Measurements from ENCODE around the gene TM9SF1. TPM values are rescaled to one million over a fixed set of nuclear protein-coding genes. Genes with fewer than 3 reads are reported as not detected.
A peak's percentile ranks its signal among the peaks of the same experiment; 100 is the strongest.
"Not testable (repeated sequence)": the region's sequence is repeated elsewhere in the genome, so short reads cannot be mapped to it uniquely, and the experiment has no call there.

Gene TM9SF1
- total RNA-seq, 1 donor from 2014 or later = 24.5 TPM

DNA sequence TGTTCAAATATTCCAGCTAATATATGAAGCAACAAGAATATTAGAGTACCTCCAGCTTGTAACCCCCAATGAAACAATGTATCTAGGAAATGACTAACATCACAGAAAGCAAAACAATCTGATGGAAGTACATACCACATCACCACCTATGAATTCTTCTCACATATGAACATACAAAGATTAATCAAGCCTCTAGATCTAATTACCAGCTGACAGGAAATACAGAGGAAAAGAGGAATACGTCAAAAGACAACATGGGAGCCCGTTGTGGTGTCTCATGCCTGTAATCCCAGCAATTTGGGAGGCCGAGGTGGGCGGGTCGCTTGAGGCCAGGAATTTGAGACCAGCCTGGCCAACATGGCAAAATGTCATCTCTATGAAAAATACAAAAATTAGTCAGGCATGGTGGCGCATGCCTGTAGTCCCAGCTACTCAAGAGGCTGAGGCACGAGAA lies 29.4 kb upstream of the TM9SF1 start:
- TF ChIP-seq, protein P1, sequence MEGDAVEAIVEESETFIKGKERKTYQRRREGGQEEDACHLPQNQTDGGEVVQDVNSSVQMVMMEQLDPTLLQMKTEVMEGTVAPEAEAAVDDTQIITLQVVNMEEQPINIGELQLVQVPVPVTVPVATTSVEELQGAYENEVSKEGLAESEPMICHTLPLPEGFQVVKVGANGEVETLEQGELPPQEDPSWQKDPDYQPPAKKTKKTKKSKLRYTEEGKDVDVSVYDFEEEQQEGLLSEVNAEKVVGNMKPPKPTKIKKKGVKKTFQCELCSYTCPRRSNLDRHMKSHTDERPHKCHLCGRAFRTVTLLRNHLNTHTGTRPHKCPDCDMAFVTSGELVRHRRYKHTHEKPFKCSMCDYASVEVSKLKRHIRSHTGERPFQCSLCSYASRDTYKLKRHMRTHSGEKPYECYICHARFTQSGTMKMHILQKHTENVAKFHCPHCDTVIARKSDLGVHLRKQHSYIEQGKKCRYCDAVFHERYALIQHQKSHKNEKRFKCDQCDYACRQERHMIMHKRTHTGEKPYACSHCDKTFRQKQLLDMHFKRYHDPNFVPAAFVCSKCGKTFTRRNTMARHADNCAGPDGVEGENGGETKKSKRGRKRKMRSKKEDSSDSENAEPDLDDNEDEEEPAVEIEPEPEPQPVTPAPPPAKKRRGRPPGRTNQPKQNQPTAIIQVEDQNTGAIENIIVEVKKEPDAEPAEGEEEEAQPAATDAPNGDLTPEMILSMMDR (IDR thresholded peaks at IDR 0.05) = no peak
- Mint-ChIP-seq H3K27me3 (no peaks in the 10 kb centered on the region), H3K4me1 (peaks cover 12% of the 10 kb centered on the region), H3K9me3 (no peaks in the 10 kb centered on the region), H3K4me3 (no peak overlapping the region), H3K36me3 (ENCODE audit: low read depth) (peaks cover 26% of the 10 kb centered on the region), H3K27ac (no peak overlapping the region)
- ChIA-PET POLR2A (interaction anchor here (0.6 to 1.0 kb wide), 2 partner anchors 110 to 122 kb away, joined by 3 to 5 read pairs; partner anchors contain the start of genes DCAF11 and NRL), CTCF (no interaction called here)
- no peak for DNase-seq
- intact Hi-C loops (cut with micrococcal nuclease) = no loop called here
- no peak for ATAC-seq (ENCODE audit: low read depth)

DNA sequence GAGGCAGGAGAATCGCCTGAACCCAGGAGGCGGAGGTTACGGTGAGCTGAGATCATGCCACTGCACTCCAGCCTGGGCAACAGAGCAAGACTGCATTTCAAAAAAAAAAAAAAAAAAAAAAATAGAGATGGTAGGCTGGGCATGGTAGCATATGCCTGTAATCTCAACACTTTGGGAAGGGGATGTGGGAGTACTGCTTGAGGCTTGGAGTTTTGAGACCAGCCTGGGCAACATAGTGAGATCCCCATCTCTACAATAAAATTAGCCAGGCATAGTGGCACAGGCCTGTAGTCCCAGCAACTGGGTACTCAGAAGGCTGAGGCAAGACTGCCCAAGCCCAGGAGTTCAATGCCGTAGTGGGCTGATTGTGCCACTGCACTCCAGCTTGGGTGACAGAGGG lies 27.7 kb upstream of the TM9SF1 start:
- H3K4me3 Mint-ChIP-seq; H3K27ac Mint-ChIP-seq; DNase-seq; intact Hi-C loops (cut with micrococcal nuclease); CTCF ChIA-PET; H3K9me3 Mint-ChIP-seq; ATAC-seq (ENCODE audit: low read depth); H3K27me3 Mint-ChIP-seq: not testable (repeated sequence)
- H3K36me3 Mint-ChIP-seq (ENCODE audit: low read depth) = peaks cover 25% of the 10 kb centered on the region
- POLR2A ChIA-PET = interaction anchor here (1.2 kb wide), 1 partner anchor 15 kb away, joined by 7 read pairs; no protein-coding TSS in a partner anchor
- H3K4me1 Mint-ChIP-seq = peaks cover 11% of the 10 kb centered on the region

DNA sequence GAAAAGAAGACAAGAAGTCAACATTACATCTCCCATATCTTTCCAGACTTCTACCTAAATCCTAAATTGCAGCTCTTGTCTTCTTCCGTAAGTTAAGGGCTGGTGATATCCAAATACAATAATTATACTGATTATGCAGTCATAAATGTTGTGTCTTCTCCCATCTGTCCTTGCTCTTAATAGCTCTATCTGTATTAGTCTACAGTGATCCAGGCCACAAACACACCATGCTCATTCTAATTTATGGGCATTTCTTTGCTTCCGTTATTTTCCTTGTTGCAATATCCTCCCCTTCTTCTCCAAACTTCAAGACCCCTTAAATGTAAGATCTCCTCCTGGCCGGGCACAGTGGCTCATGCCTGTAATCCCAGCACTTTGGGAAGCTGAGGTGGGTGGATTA lies 24.3 kb upstream of the TM9SF1 start:
- TF ChIP-seq, protein P1 (IDR thresholded peaks at IDR 0.05) = no peak
- ChIA-PET POLR2A (interaction anchor here (0.7 to 1.8 kb wide), 4 partner anchors 23 to 210 kb away, joined by 4 to 15 read pairs (median 8); partner anchors contain the start of genes KHNYN, TINF2 and TM9SF1), CTCF (interaction anchor here (1.0 to 1.2 kb wide), 2 partner anchors 77 to 89 kb away, joined by 4 read pairs; no protein-coding TSS in a partner anchor)
- Mint-ChIP-seq H3K9me3 (no peaks in the 10 kb centered on the region), H3K4me1 (peaks cover 22% of the 10 kb centered on the region), H3K27me3 (no peaks in the 10 kb centered on the region), H3K4me3 (no peak overlapping the region), H3K36me3 (ENCODE audit: low read depth) (peaks cover 22% of the 10 kb centered on the region), H3K27ac (no peak overlapping the region)
- intact Hi-C loops (cut with micrococcal nuclease) = no loop called here
- ATAC-seq (ENCODE audit: low read depth) (no peak), DNase-seq (no peak)

DNA sequence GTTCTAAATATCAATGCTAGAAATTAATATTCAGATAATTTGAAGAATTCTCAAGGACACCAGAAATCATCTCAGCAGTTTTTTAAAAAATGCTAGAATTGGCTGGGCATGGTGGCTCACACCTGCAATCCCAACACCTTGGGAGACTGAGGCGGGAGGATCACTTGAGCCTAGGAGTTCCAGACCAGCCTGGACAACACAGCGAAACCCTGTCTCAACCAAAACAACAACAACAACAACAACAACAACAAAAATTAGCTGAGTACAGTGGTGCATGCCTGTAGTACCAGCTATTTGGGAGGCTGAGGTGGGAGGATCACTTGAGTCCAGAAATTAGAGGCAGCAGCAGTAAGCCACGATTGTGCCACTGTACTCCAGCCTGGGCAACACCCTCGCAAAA lies 23.8 kb upstream of the TM9SF1 start:
- TF ChIP-seq, protein P1 (IDR thresholded peaks at IDR 0.05) = no peak
- H3K4me3 Mint-ChIP-seq = no peak overlapping the region
- CTCF ChIA-PET = interaction anchor here (1.0 kb wide), 1 partner anchor 78 kb away, joined by 4 read pairs; no protein-coding TSS in a partner anchor
- no peaks in the 10 kb centered on the region for H3K27me3 Mint-ChIP-seq
- H3K36me3 Mint-ChIP-seq (ENCODE audit: low read depth) = peaks cover 24% of the 10 kb centered on the region
- peaks cover 25% of the 10 kb centered on the region for H3K4me1 Mint-ChIP-seq
- POLR2A ChIA-PET = interaction anchor here (0.7 to 1.8 kb wide), 3 partner anchors 23 to 211 kb away, joined by 6 to 15 read pairs (median 9); partner anchors contain the start of genes KHNYN and TINF2
- H3K9me3 Mint-ChIP-seq = no peaks in the 10 kb centered on the region
- DNase-seq = no peak
- no peak for ATAC-seq (ENCODE audit: low read depth)
- no peak overlapping the region for H3K27ac Mint-ChIP-seq
- intact Hi-C loops (cut with micrococcal nuclease) = no loop called here

DNA sequence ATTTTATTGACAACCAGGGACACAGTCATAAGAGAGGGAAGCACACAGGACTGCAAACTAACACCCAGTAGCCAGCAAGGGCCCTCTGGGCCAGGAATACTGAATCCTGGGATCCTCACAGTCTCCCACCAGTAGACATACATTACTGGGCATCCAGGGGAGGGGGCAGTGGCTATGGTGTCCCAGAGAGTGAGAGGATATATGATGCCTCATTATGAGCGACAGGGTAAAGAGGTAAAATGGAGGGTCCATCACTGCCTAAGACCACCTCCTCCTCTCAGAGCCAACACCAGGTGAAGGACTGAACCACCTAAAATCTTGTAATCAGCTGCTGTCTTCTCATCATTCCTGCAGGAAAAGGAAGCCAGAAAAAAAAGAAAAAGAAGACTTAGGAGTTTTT lies 21.6 kb upstream of the TM9SF1 start:
- not testable (repeated sequence) for ATAC-seq (ENCODE audit: low read depth); H3K9me3 Mint-ChIP-seq; H3K27ac Mint-ChIP-seq; H3K27me3 Mint-ChIP-seq; DNase-seq; H3K4me3 Mint-ChIP-seq
- ChIA-PET CTCF (interaction anchor here (2.1 to 5.6 kb wide), 3 partner anchors 25 to 92 kb away, joined by 15 to 37 read pairs (median 20); partner anchors contain the start of genes CIDEB, LTB4R2 and TINF2), POLR2A (interaction anchor here (1.6 kb wide), 1 partner anchor 54 kb away, joined by 9 read pairs; the partner anchor contains the start of gene RABGGTA)
- peaks cover 43% of the 10 kb centered on the region for H3K4me1 Mint-ChIP-seq
- H3K36me3 Mint-ChIP-seq (ENCODE audit: low read depth) = peaks cover 32% of the 10 kb centered on the region
- intact Hi-C loops (cut with micrococcal nuclease) = loop anchor here (1.0 kb wide), 5 partner anchors 15 to 91 kb away; partner anchors contain the start of genes GMPR2, IRF9, NEDD8 and RABGGTA

DNA sequence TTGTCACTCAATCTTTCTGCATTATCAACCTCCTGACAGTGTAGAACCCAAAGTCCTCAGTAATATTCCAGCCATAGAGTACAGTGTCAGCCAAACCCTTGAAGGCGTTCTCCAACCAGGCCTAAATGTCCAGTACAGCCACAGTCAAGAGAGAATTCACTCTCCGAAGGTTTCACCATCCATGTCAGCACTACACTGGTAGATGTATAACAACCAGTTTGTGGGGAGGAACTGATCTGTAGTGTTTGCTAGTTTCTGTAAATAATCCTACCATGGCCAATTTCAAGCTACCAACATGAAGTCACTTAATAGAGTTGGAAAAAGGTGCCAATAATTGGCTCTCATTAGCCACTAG lies 21.1 kb upstream of the TM9SF1 start:
- POLR2A ChIA-PET = interaction anchor here (0.6 to 6.6 kb wide), 31 partner anchors 9 to 220 kb away, joined by 3 to 143 read pairs (median 5); partner anchors contain the start of genes CARMIL3, CBLN3, CIDEB and DCAF11
- Mint-ChIP-seq H3K9me3 (no peaks in the 10 kb centered on the region), H3K4me3 (peak overlapping the region; percentile 93), H3K4me1 (peaks cover 49% of the 10 kb centered on the region), H3K27ac (peak overlapping the region; percentile 95), H3K27me3 (no peaks in the 10 kb centered on the region), H3K36me3 (ENCODE audit: low read depth) (peaks cover 37% of the 10 kb centered on the region)
- DNase-seq (no peak), ATAC-seq (ENCODE audit: low read depth) (no peak)
- CTCF ChIA-PET = interaction anchor here (0.9 to 5.6 kb wide), 12 partner anchors 13 to 216 kb away, joined by 3 to 37 read pairs (median 6); partner anchors contain the start of genes CIDEB, IRF9, LTB4R2 and TINF2
- intact Hi-C loops (cut with micrococcal nuclease) = loop anchor here (1.0 kb wide), 5 partner anchors 16 to 92 kb away; partner anchors contain the start of genes GMPR2, IRF9, NEDD8 and RABGGTA
- TF ChIP-seq, protein P1 (IDR thresholded peaks at IDR 0.05) = no peak

Data from activated B cell treated with CpG ODN at 0.5 μM for 24 hours (primary cell).